GM23248 (cell line): ENCODE measurements around the gene MAP3K20. TPM values are rescaled to one million over a fixed set of nuclear protein-coding genes. Genes with fewer than 3 reads are reported as not detected.
"Not testable (repeated sequence)": the region's sequence is repeated elsewhere in the genome, so short reads cannot be mapped to it uniquely, and the experiment has no call there.

ENCODE experiments used
- DNase-seq: peaks from one replicate; pipeline ENCODE4 v3.0.0-alpha.2; 2015
- H2AFZ ChIP-seq: fragments of 200-600 bp; sonication (generic); 2 replicates; pipeline ENCODE4 v1.6.1; 2016; ENCODE audit warnings: antibody characterized with exemption
- H3F3A ChIP-seq: fragments of 200-600 bp; sonication (generic); 2 replicates; pipeline ENCODE4 v1.6.1; 2016; ENCODE audit warnings: mild to moderate bottlenecking, antibody characterized with exemption, mixed run types; ENCODE audit not compliant: insufficient read depth
- H3K27ac ChIP-seq: fragments of 200-600 bp; sonication (generic); 2 replicates; pipeline ENCODE4 v1.5.1; 2016; ENCODE audit warnings: mild to moderate bottlenecking
- H3K27me3 ChIP-seq: fragments of 200-600 bp; sonication (generic); replicated peaks from 2 replicates; pipeline ENCODE4 v1.6.1; 2016; ENCODE audit warnings: mild to moderate bottlenecking; ENCODE audit not compliant: insufficient read depth
- H3K36me3 ChIP-seq: fragments of 200-600 bp; sonication (generic); 2 replicates; pipeline ENCODE4 v1.6.1; 2016; ENCODE audit warnings: low read depth, mild to moderate bottlenecking
- H3K4me1 ChIP-seq: fragments of 200-600 bp; sonication (generic); 2 replicates; pipeline ENCODE4 v1.6.1; 2016; ENCODE audit warnings: mild to moderate bottlenecking; ENCODE audit not compliant: insufficient read depth
- H3K4me2 ChIP-seq: fragments of 200-600 bp; sonication (generic); one replicate; pipeline ENCODE4 v1.6.1; 2016; ENCODE audit warnings: mild to moderate bottlenecking; ENCODE audit not compliant: unreplicated experiment
- H3K4me3 ChIP-seq: fragments of 200-600 bp; sonication (generic); 2 replicates; pipeline ENCODE4 v1.5.1; 2016; ENCODE audit warnings: mild to moderate bottlenecking
- H3K79me2 ChIP-seq: fragments of 200-600 bp; sonication (generic); 2 replicates; pipeline ENCODE4 v1.6.1; 2016; ENCODE audit warnings: mild to moderate bottlenecking; ENCODE audit not compliant: insufficient read depth
- H3K9ac ChIP-seq: fragments of 200-600 bp; sonication (generic); 2 replicates; pipeline ENCODE4 v1.6.1; 2016; ENCODE audit warnings: mild to moderate bottlenecking
- H3K9me2 ChIP-seq: fragments of 200-600 bp; sonication (generic); 2 replicates; pipeline ENCODE4 v1.6.1; 2016; ENCODE audit warnings: mixed run types, mild to moderate bottlenecking, moderate library complexity; ENCODE audit not compliant: insufficient read depth
- H3K9me3 ChIP-seq: fragments of 200-600 bp; sonication (generic); one replicate; pipeline ENCODE4 v1.6.1; 2017; ENCODE audit warnings: low read depth
- H4K20me1 ChIP-seq: fragments of 200-600 bp; sonication (generic); 2 replicates; pipeline ENCODE4 v1.6.0; 2016; ENCODE audit not compliant: insufficient read depth
- EZH2 ChIP-seq: fragments of 200-600 bp; sonication (generic); IDR thresholded peaks from 2 replicates; pipeline ENCODE4 v1.6.1; 2018; ENCODE audit warnings: antibody characterized with exemption, mild to moderate bottlenecking; ENCODE audit not compliant: insufficient read depth, poor library complexity, severe bottlenecking
- EZH2phosphoT487 ChIP-seq: fragments of 200-600 bp; sonication (generic); IDR thresholded peaks from 2 replicates; pipeline ENCODE4 v1.6.1; 2018; ENCODE audit warnings: antibody characterized with exemption, moderate library complexity, mild to moderate bottlenecking, low read depth; ENCODE audit not compliant: insufficient read depth
- WGBS, 2 experiments: methylation state at CpG; one replicate each; pipeline ENCODE4 v1.1.6; 2015 to 2017; ENCODE audit warnings: low lambda C conversion rate in 2 of 2, low coverage in 1 of 2; ENCODE audit errors: missing lambda C conversion rate in 2 of 2; 5-methylcytosine and 5-hydroxymethylcytosine counted together
- in situ Hi-C: fragments of 300-500 bp; cut with MboI; formaldehyde crosslinking; loops from 2 replicates; pipeline ENCODE4 v1.15.0; 2020
- polyA plus RNA-seq: library from polyadenylated mRNA; unstranded; fragments of >200 nt; fragmentation: Nextera tagmentation; extraction: Ambion mirVana; gene quantifications from 2 replicates; pipeline ENCODE4 v1.2.1, GENCODE V29; 2016
- total RNA-seq: library from RNA; depleted of rRNA; stranded (reverse); fragments of >200 nt; shearing (Covaris generic); gene quantifications from 2 replicates; pipeline ENCODE4 v1.2.3, GENCODE V29; 2014

MAP3K20 gene
- total and polyA plus RNA-seq, 2 experiments from 2014 or later: 55.0 to 68.9 TPM

DNA sequence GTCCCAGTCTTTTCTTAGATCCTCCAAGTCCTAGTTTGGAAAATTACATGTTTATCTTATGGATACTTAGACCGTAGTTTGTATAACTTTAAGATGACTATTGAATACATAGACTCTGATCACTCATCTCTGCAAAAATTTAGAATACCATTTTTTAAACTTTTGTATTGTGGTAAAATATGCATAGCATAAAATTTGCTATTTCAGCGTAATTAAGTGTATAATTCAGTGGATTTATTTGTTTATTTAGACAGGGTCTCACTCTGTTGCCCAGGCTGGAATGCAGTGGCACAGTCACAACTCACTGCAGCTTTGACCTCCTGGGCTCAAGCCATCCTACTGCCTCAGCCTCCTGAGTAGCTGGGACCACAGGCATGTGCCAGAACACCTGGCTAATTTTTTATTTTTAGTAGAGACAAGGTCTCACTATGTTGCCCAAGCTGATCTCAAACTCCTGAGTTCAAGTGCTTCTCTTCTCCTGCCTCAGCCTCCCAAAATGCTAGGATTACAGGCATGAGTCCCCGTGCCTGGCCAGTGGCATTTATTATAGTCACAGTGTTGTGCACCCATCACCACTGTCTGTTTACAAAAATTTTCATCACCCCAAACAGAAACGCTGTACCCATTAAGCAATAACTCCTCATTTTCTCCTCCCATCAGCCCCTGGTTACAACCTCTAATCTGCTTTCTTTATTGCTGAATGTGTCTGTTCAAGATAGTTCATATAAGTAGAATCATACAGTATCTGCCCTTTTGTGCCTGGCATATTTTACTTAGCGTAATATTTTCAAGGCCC is 90.0 kb downstream of the MAP3K20 start:
- in situ Hi-C loops: no loop called here
- Histone ChIP-seq H3K9me3 (no peaks in the 10 kb centered on the region), H3K9me2 (no peaks in the 10 kb centered on the region), H3K9ac (no peak overlapping the region), H3F3A (peaks cover 15% of the 10 kb centered on the region), H3K4me3 (no peak overlapping the region), H3K27ac (no peak overlapping the region), H3K36me3 (no peaks in the 10 kb centered on the region), H3K4me2 (no peak overlapping the region), H3K79me2 (peaks cover 84% of the 10 kb centered on the region), H4K20me1 (no peaks in the 10 kb centered on the region), H2AFZ (no peak overlapping the region), H3K27me3 (no peaks in the 10 kb centered on the region), H3K4me1 (peaks cover 18% of the 10 kb centered on the region)
- no peak for DNase-seq
- 70 to 77% methylated on average over 5 of the region's 5 CpGs for WGBS, 2 experiments
- TF ChIP-seq EZH2: no peak
- no peak for TF ChIP-seq EZH2phosphoT487

GRCh38 chr2:173171321-173171720 is 95.7 kb downstream of the MAP3K20 start:
- H3K9ac ChIP-seq: no peak overlapping the region
- 5 to 19% methylated on average over 1 of the region's 1 CpG for WGBS, 2 experiments

GRCh38 chr2:173171924-173172643 is 96.4 kb downstream of the MAP3K20 start:
- TF ChIP-seq EZH2 (no peak), EZH2phosphoT487 (no peak)
- H3K27me3 ChIP-seq: no peaks in the 10 kb centered on the region
- no peaks in the 10 kb centered on the region for H3K9me2 ChIP-seq
- H2AFZ ChIP-seq: no peak overlapping the region
- WGBS, 2 experiments: 90 to 96% methylated on average over 1 of the region's 1 CpG
- H3K4me1 ChIP-seq: peaks cover 11% of the 10 kb centered on the region; the same call in 1 of the 2 replicates
- H3F3A ChIP-seq: no peaks in the 10 kb centered on the region
- H3K36me3 ChIP-seq: no peaks in the 10 kb centered on the region
- H3K27ac ChIP-seq: no peak overlapping the region
- peaks cover 65% of the 10 kb centered on the region for H3K79me2 ChIP-seq
- DNase-seq: no peak
- no peak overlapping the region for H3K4me3 ChIP-seq
- no peak overlapping the region for H3K4me2 ChIP-seq
- in situ Hi-C loops: no loop called here
- no peaks in the 10 kb centered on the region for H3K9me3 ChIP-seq
- H4K20me1 ChIP-seq: no peaks in the 10 kb centered on the region
- H3K9ac ChIP-seq: no peak overlapping the region

More at GRCh38 chr2:173171321-173171720, 95.7 kb downstream of the MAP3K20 start:
- Histone ChIP-seq H3K9me2 (no peaks in the 10 kb centered on the region), H3K27me3 (no peaks in the 10 kb centered on the region), H2AFZ (no peak overlapping the region), H3K9me3 (no peaks in the 10 kb centered on the region), H3K36me3 (no peaks in the 10 kb centered on the region), H3F3A (no peaks in the 10 kb centered on the region), H3K4me3 (no peak overlapping the region), H4K20me1 (no peaks in the 10 kb centered on the region), H3K79me2 (peaks cover 64% of the 10 kb centered on the region), H3K27ac (no peak overlapping the region), H3K4me2 (no peak overlapping the region), H3K4me1 (peaks cover 11% of the 10 kb centered on the region; the same call in 1 of the 2 replicates)
- DNase-seq: no peak
- in situ Hi-C loops: no loop called here
- TF ChIP-seq EZH2 (no peak), EZH2phosphoT487 (no peak)

- H3K27me3 ChIP-seq, H4K20me1 ChIP-seq, H3K27ac ChIP-seq, H3K4me2 ChIP-seq, H3K9ac ChIP-seq, H3K4me3 ChIP-seq, H2AFZ ChIP-seq, H3K36me3 ChIP-seq, H3K9me2 ChIP-seq, in situ Hi-C loops, DNase-seq, H3K9me3 ChIP-seq, H3F3A ChIP-seq: not testable (repeated sequence)
- H3K79me2 ChIP-seq: peaks cover 64% of the 10 kb centered on the region
- peaks cover 11% of the 10 kb centered on the region; the same call in 1 of the 2 replicates for H3K4me1 ChIP-seq
- 90 to 92% methylated on average over 3 of the region's 3 CpGs for WGBS, 2 experiments
Measured at GRCh38 chr2:173174339-173174738, 98.7 kb downstream of the MAP3K20 start.
